Measurements from ENCODE around the gene CLEC6A. TPM values are rescaled to one million over a fixed set of nuclear protein-coding genes. Genes with fewer than 3 reads are reported as not detected.

Gene CLEC6A
- total RNA-seq, 1 experiment from 2014 or later = not detected

- H3K4me3 ChIP-seq = no peak overlapping the region
- H3F3A ChIP-seq (ENCODE audit: insufficient read depth, low read depth) = no peaks in the 10 kb centered on the region
- H3K27me3 ChIP-seq (ENCODE audit: insufficient read depth, low read depth) = peaks cover 14% of the 10 kb centered on the region
- H3K36me3 ChIP-seq (ENCODE audit: low read depth) = no peaks in the 10 kb centered on the region
- H3K27ac ChIP-seq = no peak overlapping the region
- no peaks in the 10 kb centered on the region for H3K79me2 ChIP-seq (ENCODE audit: low read depth)
- H3K9me2 ChIP-seq (ENCODE audit: insufficient read depth) = no peaks in the 10 kb centered on the region
- DNase-seq = no peak
- POLR2A ChIA-PET (ENCODE audit: unreplicated experiment) = no interaction called here
- TF ChIP-seq EZH2 (IDR thresholded peaks at IDR 0.05; ENCODE audit: low read depth) (no peak), CTCF (conservative IDR thresholded peaks at IDR 0.05) (no peak)
- intact Hi-C loops (cut with micrococcal nuclease; ENCODE audit: unreplicated experiment) = no loop called here
- CTCF ChIA-PET = no interaction called here
- H4K20me1 ChIP-seq (ENCODE audit: insufficient read depth) = no peaks in the 10 kb centered on the region
- H2AFZ ChIP-seq = no peak overlapping the region; the same call in 1 of the 2 replicates
- BruUV-seq (replicated peaks) = no TSS peak
- no peak overlapping the region for H3K4me2 ChIP-seq
- no peaks in the 10 kb centered on the region for H3K4me1 ChIP-seq (replicated peaks; ENCODE audit: insufficient read depth)
- H3K9me3 ChIP-seq (ENCODE audit: insufficient read depth, low read depth) = no peaks in the 10 kb centered on the region
Observed at GRCh38 chr12:8455271-8455670, 491 bp upstream of the CLEC6A start.

DNA sequence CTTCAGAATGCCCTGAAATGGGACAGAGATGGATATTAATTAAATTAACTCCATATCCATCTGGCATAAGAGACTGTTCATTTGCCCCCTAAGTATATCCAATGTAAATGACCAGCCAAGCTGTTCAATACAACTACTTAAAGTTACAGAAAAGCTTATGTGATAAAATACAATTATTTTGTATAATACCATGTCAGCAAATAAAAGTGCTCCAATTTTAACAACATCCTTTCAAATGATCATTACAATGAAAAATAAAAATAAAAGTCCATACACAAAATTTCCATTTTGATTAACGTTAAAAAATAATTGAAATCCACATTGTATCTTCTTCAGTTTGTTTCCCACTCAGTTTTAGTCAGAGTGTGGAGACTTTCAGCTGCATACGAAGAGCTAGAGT, 5.7 kb downstream of the CLEC6A start:
- Histone ChIP-seq H3K4me3 (no peak overlapping the region), H3K9me3 (ENCODE audit: insufficient read depth, low read depth) (no peaks in the 10 kb centered on the region), H3K79me2 (ENCODE audit: low read depth) (no peaks in the 10 kb centered on the region), H4K20me1 (ENCODE audit: insufficient read depth) (no peaks in the 10 kb centered on the region), H2AFZ (no peak overlapping the region), H3K36me3 (ENCODE audit: low read depth) (no peaks in the 10 kb centered on the region), H3K27ac (no peak overlapping the region), H3K27me3 (ENCODE audit: insufficient read depth, low read depth) (peaks cover 10% of the 10 kb centered on the region; the same call in 1 of the 2 replicates), H3F3A (ENCODE audit: insufficient read depth, low read depth) (no peaks in the 10 kb centered on the region), H3K4me1 (replicated peaks; ENCODE audit: insufficient read depth) (no peaks in the 10 kb centered on the region), H3K9me2 (ENCODE audit: insufficient read depth) (no peaks in the 10 kb centered on the region), H3K4me2 (no peak overlapping the region)
- DNase-seq = no peak
- TF ChIP-seq EZH2 (IDR thresholded peaks at IDR 0.05; ENCODE audit: low read depth) (no peak), CTCF (conservative IDR thresholded peaks at IDR 0.05) (no peak)
- ChIA-PET POLR2A (ENCODE audit: unreplicated experiment) (interaction anchor here (0.7 kb wide), 1 partner anchor 1589 kb away, joined by 13 read pairs; no protein-coding TSS in a partner anchor), CTCF (no interaction called here)
- BruUV-seq (replicated peaks) = no TSS peak
- intact Hi-C loops (cut with micrococcal nuclease; ENCODE audit: unreplicated experiment) = no loop called here

DNA sequence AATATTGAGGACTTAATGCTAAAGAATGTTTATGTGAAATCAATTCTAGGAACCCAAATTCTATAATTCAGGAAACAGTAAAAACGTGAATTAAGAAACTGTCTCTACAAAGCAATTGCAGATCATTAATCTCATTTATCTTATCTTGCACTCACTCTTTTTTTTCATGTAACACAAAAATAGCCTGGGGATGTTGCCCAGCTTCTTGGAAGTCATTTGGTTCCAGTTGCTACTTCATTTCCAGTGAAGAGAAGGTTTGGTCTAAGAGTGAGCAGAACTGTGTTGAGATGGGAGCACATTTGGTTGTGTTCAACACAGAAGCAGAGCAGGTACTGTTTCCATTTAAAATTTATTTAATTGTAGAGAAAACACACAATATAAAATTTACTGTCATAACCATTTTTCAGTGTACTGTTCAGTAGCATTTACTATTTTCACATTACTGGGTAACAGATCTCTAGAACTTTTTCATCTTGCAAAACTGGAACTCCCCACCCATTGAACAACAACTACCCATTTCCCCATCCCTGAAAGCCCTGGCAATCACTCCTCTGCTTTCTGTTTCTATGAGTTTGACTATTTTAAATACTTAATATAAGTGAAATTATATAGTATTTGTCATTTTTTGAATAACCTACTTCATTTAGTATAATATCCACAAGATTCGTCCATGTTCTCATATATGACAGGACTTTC, 9.7 kb downstream of the CLEC6A start:
- BruUV-seq (replicated peaks) = no TSS peak
- POLR2A ChIA-PET (ENCODE audit: unreplicated experiment) = no interaction called here
- H3K27ac ChIP-seq = no peak overlapping the region

More for the DNA sequence above, 9.7 kb downstream of the CLEC6A start:
- H3K79me2 ChIP-seq (ENCODE audit: low read depth) = no peaks in the 10 kb centered on the region
- no peaks in the 10 kb centered on the region for H3K9me3 ChIP-seq (ENCODE audit: insufficient read depth, low read depth)
- H3K4me1 ChIP-seq (replicated peaks; ENCODE audit: insufficient read depth) = no peaks in the 10 kb centered on the region
- no peaks in the 10 kb centered on the region; the same call in 1 of the 2 replicates for H3K27me3 ChIP-seq (ENCODE audit: insufficient read depth, low read depth)
- no peaks in the 10 kb centered on the region for H4K20me1 ChIP-seq (ENCODE audit: insufficient read depth)
- no peak for DNase-seq
- no peak overlapping the region for H2AFZ ChIP-seq
- TF ChIP-seq EZH2 (IDR thresholded peaks at IDR 0.05; ENCODE audit: low read depth) (no peak), CTCF (conservative IDR thresholded peaks at IDR 0.05) (no peak)
- no peaks in the 10 kb centered on the region for H3K9me2 ChIP-seq (ENCODE audit: insufficient read depth)
- no peak overlapping the region for H3K4me3 ChIP-seq
- CTCF ChIA-PET = no interaction called here
- no peaks in the 10 kb centered on the region for H3K36me3 ChIP-seq (ENCODE audit: low read depth)
- H3F3A ChIP-seq (ENCODE audit: insufficient read depth, low read depth) = no peaks in the 10 kb centered on the region
- H3K4me2 ChIP-seq = no peak overlapping the region
- intact Hi-C loops (cut with micrococcal nuclease; ENCODE audit: unreplicated experiment) = no loop called here

All from PC-9 (cell line).